Measurements from ENCODE around the gene SIRPD.

Gene SIRPD

DNA sequence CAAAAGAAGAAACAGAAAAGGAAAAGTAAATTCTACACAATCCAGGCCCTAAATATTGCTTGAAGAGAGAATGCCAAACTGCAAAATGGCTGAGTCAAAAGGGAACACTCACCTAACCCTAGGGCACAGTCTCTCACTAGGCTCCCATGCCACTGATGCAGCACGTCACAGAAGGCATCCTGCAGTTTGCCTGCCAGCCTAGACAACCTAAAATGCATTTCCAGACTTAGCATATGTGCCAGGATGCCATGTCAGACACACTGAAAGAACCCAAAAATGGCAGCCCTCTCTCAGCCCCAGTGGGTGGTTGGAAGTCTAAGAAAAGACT is 10.6 kb upstream of the SIRPD start:
- no peak for DNase-seq
- H3K36me3 ChIP-seq: no peaks in the 10 kb centered on the region
- TF ChIP-seq, protein P1, sequence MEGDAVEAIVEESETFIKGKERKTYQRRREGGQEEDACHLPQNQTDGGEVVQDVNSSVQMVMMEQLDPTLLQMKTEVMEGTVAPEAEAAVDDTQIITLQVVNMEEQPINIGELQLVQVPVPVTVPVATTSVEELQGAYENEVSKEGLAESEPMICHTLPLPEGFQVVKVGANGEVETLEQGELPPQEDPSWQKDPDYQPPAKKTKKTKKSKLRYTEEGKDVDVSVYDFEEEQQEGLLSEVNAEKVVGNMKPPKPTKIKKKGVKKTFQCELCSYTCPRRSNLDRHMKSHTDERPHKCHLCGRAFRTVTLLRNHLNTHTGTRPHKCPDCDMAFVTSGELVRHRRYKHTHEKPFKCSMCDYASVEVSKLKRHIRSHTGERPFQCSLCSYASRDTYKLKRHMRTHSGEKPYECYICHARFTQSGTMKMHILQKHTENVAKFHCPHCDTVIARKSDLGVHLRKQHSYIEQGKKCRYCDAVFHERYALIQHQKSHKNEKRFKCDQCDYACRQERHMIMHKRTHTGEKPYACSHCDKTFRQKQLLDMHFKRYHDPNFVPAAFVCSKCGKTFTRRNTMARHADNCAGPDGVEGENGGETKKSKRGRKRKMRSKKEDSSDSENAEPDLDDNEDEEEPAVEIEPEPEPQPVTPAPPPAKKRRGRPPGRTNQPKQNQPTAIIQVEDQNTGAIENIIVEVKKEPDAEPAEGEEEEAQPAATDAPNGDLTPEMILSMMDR (IDR thresholded peaks at IDR 0.05; ENCODE audit: low read depth, low read length): no peak
- H3K27ac ChIP-seq: no peak overlapping the region
- H3K9me3 ChIP-seq (ENCODE audit: severe bottlenecking): no peaks in the 10 kb centered on the region
- H3K4me3 ChIP-seq (ENCODE audit: low read depth, low read length): no peak overlapping the region
- H3K27me3 ChIP-seq (ENCODE audit: insufficient read depth, low read depth, severe bottlenecking): peaks cover 76% of the 10 kb centered on the region

- DNase-seq: no peak
- TF ChIP-seq, protein P1 (IDR thresholded peaks at IDR 0.05; ENCODE audit: low read depth, low read length): no peak
- no peaks in the 10 kb centered on the region for H3K9me3 ChIP-seq (ENCODE audit: severe bottlenecking)
- no peaks in the 10 kb centered on the region for H3K36me3 ChIP-seq
- H3K27ac ChIP-seq: no peak overlapping the region
- H3K4me3 ChIP-seq (ENCODE audit: low read depth, low read length): no peak overlapping the region
- peaks cover 82% of the 10 kb centered on the region for H3K27me3 ChIP-seq (ENCODE audit: insufficient read depth, low read depth, severe bottlenecking)
Measured at GRCh38 chr20:1567392-1568162, 10.1 kb upstream of the SIRPD start.

DNA sequence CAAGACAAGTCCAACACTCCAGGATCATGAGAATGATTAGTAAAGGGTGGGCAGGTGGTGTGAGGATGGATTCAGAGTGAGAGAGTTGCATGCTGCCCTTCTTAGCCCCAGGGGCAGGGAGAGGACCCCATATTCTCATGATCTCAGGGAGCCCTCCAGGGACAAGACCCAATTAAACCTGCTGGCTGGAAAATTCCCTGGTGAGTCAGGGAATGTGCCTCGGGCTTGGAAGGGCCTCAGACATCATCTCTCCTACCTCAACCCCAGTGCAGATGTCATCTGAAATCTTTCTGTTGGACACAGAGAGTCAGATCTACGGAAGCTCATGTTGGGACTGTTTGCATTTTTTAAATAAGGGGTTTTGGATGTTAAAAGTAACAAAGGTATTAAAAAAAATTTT is 9.2 kb upstream of the SIRPD start:
- Histone ChIP-seq H3K27me3 (ENCODE audit: insufficient read depth, low read depth, severe bottlenecking) (peaks cover 91% of the 10 kb centered on the region), H3K36me3 (no peaks in the 10 kb centered on the region), H3K27ac (no peak overlapping the region), H3K9me3 (ENCODE audit: severe bottlenecking) (no peaks in the 10 kb centered on the region), H3K4me3 (ENCODE audit: low read depth, low read length) (no peak overlapping the region)
- DNase-seq: no peak
- TF ChIP-seq, protein P1 (IDR thresholded peaks at IDR 0.05; ENCODE audit: low read depth, low read length): no peak

DNA sequence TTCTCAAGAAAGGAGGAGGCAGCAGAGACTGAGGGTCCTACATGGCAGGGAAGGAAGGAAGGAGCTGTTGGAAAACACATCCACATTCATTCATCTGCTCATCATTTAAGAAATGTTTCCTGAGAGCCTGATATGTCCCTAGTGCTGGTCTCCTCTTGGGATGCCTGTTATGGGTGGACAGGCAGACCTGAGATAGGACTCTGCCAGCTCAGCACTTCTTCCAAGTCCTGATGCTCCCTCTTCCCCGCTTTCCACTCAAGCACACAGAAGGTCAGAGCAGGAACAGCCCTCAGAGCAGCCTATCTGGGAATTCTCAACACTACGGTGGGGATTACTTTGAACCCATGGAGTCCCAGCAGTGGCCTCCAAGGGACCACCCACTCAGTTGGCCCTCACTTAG is 8.0 kb upstream of the SIRPD start:
- Histone ChIP-seq H3K9me3 (ENCODE audit: severe bottlenecking) (no peaks in the 10 kb centered on the region), H3K36me3 (no peaks in the 10 kb centered on the region), H3K4me3 (ENCODE audit: low read depth, low read length) (no peak overlapping the region), H3K27me3 (ENCODE audit: insufficient read depth, low read depth, severe bottlenecking) (peaks cover 89% of the 10 kb centered on the region), H3K27ac (no peak overlapping the region)
- TF ChIP-seq, protein P1 (IDR thresholded peaks at IDR 0.05; ENCODE audit: low read depth, low read length): no peak
- no peak for DNase-seq

- no peaks in the 10 kb centered on the region for H3K9me3 ChIP-seq (ENCODE audit: severe bottlenecking)
- no peak overlapping the region for H3K4me3 ChIP-seq (ENCODE audit: low read depth, low read length)
- H3K36me3 ChIP-seq: no peaks in the 10 kb centered on the region
- no peak overlapping the region for H3K27ac ChIP-seq
- H3K27me3 ChIP-seq (ENCODE audit: insufficient read depth, low read depth, severe bottlenecking): peaks cover 81% of the 10 kb centered on the region
- TF ChIP-seq, protein P1 (IDR thresholded peaks at IDR 0.05; ENCODE audit: low read depth, low read length): no peak
- DNase-seq: no peak
Measured at GRCh38 chr20:1563598-1563997, 6.1 kb upstream of the SIRPD start.

DNA sequence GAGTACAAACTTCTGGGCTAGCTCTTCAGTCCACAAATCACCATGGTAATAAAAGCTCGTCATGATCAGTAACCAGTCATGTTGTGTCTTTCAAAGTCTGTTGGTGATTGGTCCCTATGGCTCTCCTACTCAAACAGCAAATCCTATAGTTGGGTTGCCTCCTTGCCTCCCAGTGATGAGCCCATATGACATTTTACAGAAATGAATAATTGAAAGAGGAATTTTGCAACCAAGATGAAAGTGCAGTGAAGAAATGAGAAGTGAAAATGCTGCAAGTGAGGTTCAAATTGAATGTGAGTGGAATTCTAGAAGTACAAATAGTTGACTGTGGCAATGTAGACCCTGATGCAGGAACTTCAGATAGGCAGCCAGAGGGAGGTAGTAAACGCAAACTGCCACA is 5.1 kb upstream of the SIRPD start:
- Histone ChIP-seq H3K36me3 (no peaks in the 10 kb centered on the region), H3K4me3 (ENCODE audit: low read depth, low read length) (no peak overlapping the region), H3K27ac (no peak overlapping the region), H3K27me3 (ENCODE audit: insufficient read depth, low read depth, severe bottlenecking) (peaks cover 76% of the 10 kb centered on the region), H3K9me3 (ENCODE audit: severe bottlenecking) (no peaks in the 10 kb centered on the region)
- DNase-seq: no peak
- TF ChIP-seq, protein P1 (IDR thresholded peaks at IDR 0.05; ENCODE audit: low read depth, low read length): no peak

Data from WERI-Rb-1 (cell line).